Body of pancreas (tissue), 4 donors: ENCODE measurements around the gene TPSAB1. TPM values are rescaled to one million over a fixed set of nuclear protein-coding genes. Genes with fewer than 3 reads are reported as not detected.

ENCODE experiments used
- ATAC-seq: fragments of 150-250 bp; one replicate; pipeline ENCODE4 v1.9.1; 2016
- DNase-seq, 4 donors: peaks; one replicate each; pipeline ENCODE4 v3.0.0-alpha.2; 2019
- H3K27ac ChIP-seq, 4 donors: fragments of 200-600 bp; sonication (generic); 1 replicate in 3 of 4; 2 replicates in 1 of 4; pipeline versions ENCODE4 v1.5.1 to v1.6.1; 2016 to 2019; ENCODE audit warnings: mild to moderate bottlenecking in 1 of 4, mixed read lengths in 1 of 4, moderate library complexity in 1 of 4
- H3K27me3 ChIP-seq, 2 donors: fragments of 200-600 bp; sonication (generic); one replicate each; pipeline ENCODE4 v1.6.0; 2016; ENCODE audit warnings: mild to moderate bottlenecking in 1 of 2
- H3K36me3 ChIP-seq, 2 donors: fragments of 200-600 bp; sonication (generic); replicated peaks in 1 of 2; 2 replicates each; pipeline ENCODE4 v1.5.1; 2016; ENCODE audit warnings: low read depth in 2 of 2; ENCODE audit not compliant: insufficient read depth in 1 of 2
- H3K4me1 ChIP-seq: fragments of 200-600 bp; sonication (generic); one replicate; pipeline ENCODE4 v1.6.0; 2016
- H3K4me3 ChIP-seq, 2 donors: fragments of 200-600 bp; sonication (generic); 1 replicate in 1 of 2; 2 replicates in 1 of 2; pipeline ENCODE4 v1.5.1; 2016 to 2019
- H3K9me3 ChIP-seq, 3 donors: fragments of 200-600 bp; sonication (generic); 1 replicate in 2 of 3; 2 replicates in 1 of 3; pipeline ENCODE4 v1.5.1; 2016
- POLR2A ChIP-seq, 3 donors: fragments of 450-650 bp; IDR thresholded peaks; one replicate each; pipeline ENCODE4 v1.6.1; 2016; ENCODE audit warnings: antibody characterized with exemption in 3 of 3, mild to moderate bottlenecking in 2 of 3
- WGBS, 2 donors: methylation state at CpG; one replicate each; pipeline ENCODE4 v1.1.5; 2017; 5-methylcytosine and 5-hydroxymethylcytosine counted together
- intact Hi-C: fragments of 100-400 bp; cut with DNase I; formaldehyde crosslinking; loops from one replicate; pipeline ENCODE4 v1.15.1; 2023
- total RNA-seq, 2 donors: library from RNA; depleted of rRNA; stranded (reverse); fragments of >200 nt; gene quantifications; one replicate each; pipeline ENCODE4 v1.1.0, GENCODE V29; 2016
- TF ChIP-seq, protein P1 (sequence below), 7 experiments: fragments of 450-650 bp in 4 of 7; fragments of 200-600 bp in 3 of 7; sonication (generic) in 3 of 7; IDR thresholded peaks; one replicate each; pipeline ENCODE4 v1.5.1; 2016 to 2019; ENCODE audit warnings: antibody characterized with exemption in 7 of 7

TPSAB1 gene
- total RNA-seq, 2 donors from 2014 or later: 23.6 to 53.4 TPM

- intact Hi-C loops: no loop called here
- Histone ChIP-seq H3K4me3 (no peak overlapping the region), H3K36me3 (no peaks in the 10 kb centered on the region), H3K9me3 (no peaks in the 10 kb centered on the region), H3K27ac (no peak overlapping the region), H3K4me1 (no peaks in the 10 kb centered on the region), H3K27me3 (no peaks in the 10 kb centered on the region)
- 76 to 78% methylated on average over 29 to 48 of the region's 48 CpGs for WGBS, 2 donors
- no peak for TF ChIP-seq POLR2A (IDR thresholded peaks at IDR 0.05)
- TF ChIP-seq, protein P1, sequence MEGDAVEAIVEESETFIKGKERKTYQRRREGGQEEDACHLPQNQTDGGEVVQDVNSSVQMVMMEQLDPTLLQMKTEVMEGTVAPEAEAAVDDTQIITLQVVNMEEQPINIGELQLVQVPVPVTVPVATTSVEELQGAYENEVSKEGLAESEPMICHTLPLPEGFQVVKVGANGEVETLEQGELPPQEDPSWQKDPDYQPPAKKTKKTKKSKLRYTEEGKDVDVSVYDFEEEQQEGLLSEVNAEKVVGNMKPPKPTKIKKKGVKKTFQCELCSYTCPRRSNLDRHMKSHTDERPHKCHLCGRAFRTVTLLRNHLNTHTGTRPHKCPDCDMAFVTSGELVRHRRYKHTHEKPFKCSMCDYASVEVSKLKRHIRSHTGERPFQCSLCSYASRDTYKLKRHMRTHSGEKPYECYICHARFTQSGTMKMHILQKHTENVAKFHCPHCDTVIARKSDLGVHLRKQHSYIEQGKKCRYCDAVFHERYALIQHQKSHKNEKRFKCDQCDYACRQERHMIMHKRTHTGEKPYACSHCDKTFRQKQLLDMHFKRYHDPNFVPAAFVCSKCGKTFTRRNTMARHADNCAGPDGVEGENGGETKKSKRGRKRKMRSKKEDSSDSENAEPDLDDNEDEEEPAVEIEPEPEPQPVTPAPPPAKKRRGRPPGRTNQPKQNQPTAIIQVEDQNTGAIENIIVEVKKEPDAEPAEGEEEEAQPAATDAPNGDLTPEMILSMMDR (IDR thresholded peaks at IDR 0.05): no peak
- no peak for ATAC-seq
- DNase-seq: no peak
Measured at GRCh38 chr16:1220841-1221627, 19.5 kb upstream of the TPSAB1 start.

DNA sequence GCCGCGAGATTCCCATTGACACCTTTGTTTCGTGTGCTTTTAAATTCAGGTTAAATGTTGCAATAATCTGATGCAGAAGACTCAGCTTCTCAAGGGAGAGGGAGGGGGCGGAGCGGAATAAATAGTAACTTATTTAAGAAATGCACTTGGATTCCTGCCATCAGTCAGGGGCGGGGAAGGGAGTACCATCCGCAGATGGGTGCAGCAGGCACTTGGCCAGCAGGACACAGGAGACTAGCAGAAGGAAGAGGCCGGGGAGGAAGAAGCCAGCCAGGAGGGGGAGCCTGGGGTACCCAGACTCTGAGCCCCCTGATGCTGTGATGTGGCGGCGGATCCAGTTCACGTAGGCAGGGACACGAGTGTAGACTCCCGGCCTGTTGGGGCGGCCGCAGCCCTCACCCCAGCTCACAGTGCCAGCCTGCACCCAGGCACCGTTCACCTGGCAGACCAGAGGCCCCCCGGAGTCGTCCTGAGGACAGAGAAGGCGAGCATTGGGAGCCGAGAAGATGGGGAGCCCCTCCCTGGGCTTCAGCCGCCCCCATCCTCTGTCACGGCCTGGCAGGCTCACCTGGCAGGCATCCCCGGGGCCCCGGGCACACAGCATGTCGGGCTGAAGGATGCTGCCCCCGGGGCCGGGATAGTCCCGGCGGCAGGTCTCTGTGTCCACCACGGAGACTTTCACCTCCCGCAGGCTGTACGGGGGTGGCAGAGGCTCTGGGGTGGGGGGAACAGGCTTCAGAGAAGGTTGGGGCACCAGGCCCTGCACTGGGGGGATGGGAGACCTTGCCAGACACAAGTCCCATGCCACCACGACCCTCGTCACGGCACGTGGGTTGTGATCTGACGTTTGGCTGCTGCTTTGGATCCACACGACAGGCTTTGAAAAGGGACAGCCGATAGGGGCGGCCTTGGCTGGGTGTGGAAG lies 18.6 kb upstream of the TPSAB1 start:
- no peaks in the 10 kb centered on the region for H3K9me3 ChIP-seq
- no peaks in the 10 kb centered on the region for H3K36me3 ChIP-seq
- no peaks in the 10 kb centered on the region for H3K27me3 ChIP-seq
- no peak for DNase-seq
- no peak overlapping the region for H3K27ac ChIP-seq
- H3K4me3 ChIP-seq: no peak overlapping the region
- ATAC-seq: no peak
- intact Hi-C loops: no loop called here
- WGBS, 2 donors: 61 to 69% methylated on average over 23 to 29 of the region's 40 CpGs
- no peaks in the 10 kb centered on the region for H3K4me1 ChIP-seq
- no peak for TF ChIP-seq POLR2A (IDR thresholded peaks at IDR 0.05)
- TF ChIP-seq, protein P1 (IDR thresholded peaks at IDR 0.05): no peak

GRCh38 chr16:1222553-1223354 lies 17.8 kb upstream of the TPSAB1 start:
- no peaks in the 10 kb centered on the region for H3K9me3 ChIP-seq
- no peak for DNase-seq

More at GRCh38 chr16:1222553-1223354, 17.8 kb upstream of the TPSAB1 start:
- intact Hi-C loops: no loop called here
- Histone ChIP-seq H3K27me3 (no peaks in the 10 kb centered on the region), H3K4me1 (no peaks in the 10 kb centered on the region), H3K4me3 (no peak overlapping the region), H3K27ac (no peak overlapping the region), H3K36me3 (no peaks in the 10 kb centered on the region)
- TF ChIP-seq POLR2A (IDR thresholded peaks at IDR 0.05): no peak
- TF ChIP-seq, protein P1 (IDR thresholded peaks at IDR 0.05): no peak
- no peak for ATAC-seq
- 62 to 65% methylated on average over 5 to 21 of the region's 25 CpGs for WGBS, 2 donors
